WERI-Rb-1 (cell line): ENCODE results near the gene OSTM1.
"Not testable (repeated sequence)": the region's sequence is repeated elsewhere in the genome, so short reads cannot be mapped to it uniquely, and the experiment has no call there.

Source experiments
- DNase-seq: peaks from one replicate; pipeline ENCODE4 v3.0.0-alpha.2; 2020
- H3K27ac ChIP-seq: fragments of 250-450 bp; sonication (Bioruptor Pico); 2 replicates; pipeline ENCODE4 v1.5.1; 2020; ENCODE audit warnings: mild to moderate bottlenecking, moderate library complexity
- H3K27me3 ChIP-seq: fragments of 250-450 bp; sonication (Bioruptor Pico); 2 replicates; pipeline ENCODE4 v1.5.1; 2021; ENCODE audit warnings: mild to moderate bottlenecking, low read depth, moderate library complexity; ENCODE audit not compliant: insufficient read depth, severe bottlenecking
- H3K36me3 ChIP-seq: fragments of 250-450 bp; sonication (Bioruptor Pico); 2 replicates; pipeline ENCODE4 v1.5.1; 2020; ENCODE audit warnings: mild to moderate bottlenecking, moderate library complexity
- H3K4me3 ChIP-seq: 2 replicates; pipeline ENCODE4 v1.5.1; 2011; ENCODE audit warnings: low read depth, mild to moderate bottlenecking, control low read depth, low read length
- H3K9me3 ChIP-seq: fragments of 250-450 bp; sonication (Bioruptor Pico); 2 replicates; pipeline ENCODE4 v1.5.1; 2021; ENCODE audit warnings: mild to moderate bottlenecking, moderate library complexity; ENCODE audit not compliant: severe bottlenecking
- CTCF ChIP-seq: IDR thresholded peaks from 2 replicates; pipeline ENCODE4 v1.5.1; 2011; ENCODE audit warnings: low read depth, mild to moderate bottlenecking, control low read depth, inconsistent platforms, low read length

OSTM1 gene

GRCh38 chr6:108009894-108010293, 64.6 kb downstream of the OSTM1 start:
- peaks cover 3% of the 10 kb centered on the region for H3K9me3 ChIP-seq
- no peak for DNase-seq
- H3K27ac ChIP-seq = no peak overlapping the region
- no peaks in the 10 kb centered on the region for H3K27me3 ChIP-seq
- no peak overlapping the region for H3K4me3 ChIP-seq
- no peak for TF ChIP-seq CTCF
- no peaks in the 10 kb centered on the region for H3K36me3 ChIP-seq

- H3K4me3 ChIP-seq, H3K36me3 ChIP-seq, DNase-seq, H3K27ac ChIP-seq, H3K27me3 ChIP-seq, H3K9me3 ChIP-seq: not testable (repeated sequence)
Measured at GRCh38 chr6:108009258-108009657, 65.3 kb downstream of the OSTM1 start.

GRCh38 chr6:108008363-108008762, 66.2 kb downstream of the OSTM1 start:
- Histone ChIP-seq H3K27ac (no peak overlapping the region), H3K4me3 (no peak overlapping the region), H3K9me3 (peaks cover 3% of the 10 kb centered on the region), H3K27me3 (no peaks in the 10 kb centered on the region), H3K36me3 (no peaks in the 10 kb centered on the region)
- DNase-seq = no peak
- TF ChIP-seq CTCF = no peak

GRCh38 chr6:108005961-108006360, 68.6 kb downstream of the OSTM1 start:
- Histone ChIP-seq H3K4me3 (no peak overlapping the region), H3K36me3 (no peaks in the 10 kb centered on the region), H3K27ac (no peak overlapping the region), H3K9me3 (peaks cover 3% of the 10 kb centered on the region), H3K27me3 (no peaks in the 10 kb centered on the region)
- no peak for TF ChIP-seq CTCF
- DNase-seq = no peak

GRCh38 chr6:108004861-108005260, 69.7 kb downstream of the OSTM1 start:
- DNase-seq = no peak
- H3K9me3 ChIP-seq = peaks cover 3% of the 10 kb centered on the region
- no peak overlapping the region for H3K4me3 ChIP-seq
- H3K36me3 ChIP-seq = no peaks in the 10 kb centered on the region
- no peaks in the 10 kb centered on the region for H3K27me3 ChIP-seq
- TF ChIP-seq CTCF = no peak
- H3K27ac ChIP-seq = no peak overlapping the region

GRCh38 chr6:108002365-108003221, 71.9 kb downstream of the OSTM1 start:
- no peak for TF ChIP-seq CTCF
- Histone ChIP-seq H3K27me3 (no peaks in the 10 kb centered on the region), H3K36me3 (no peaks in the 10 kb centered on the region), H3K27ac (peak overlapping the region; percentile 60), H3K4me3 (peak overlapping the region; percentile 24), H3K9me3 (no peaks in the 10 kb centered on the region)
- peak; percentile 61 for DNase-seq
